Skeletal muscle cell (primary cell): ENCODE results near the gene STARD10.
A peak's percentile ranks its signal among the peaks of the same experiment; 100 is the strongest.

ENCODE experiments used
- DNase-seq: peaks from one replicate; pipeline ENCODE4 v3.0.0-alpha.2; 2010; ENCODE audit warnings: low read depth
- H3K4me3 ChIP-seq: 2 replicates; pipeline ENCODE4 v1.5.1; 2011; ENCODE audit warnings: low read depth, mild to moderate bottlenecking, control low read depth, low read length, moderate library complexity

Gene STARD10

DNA sequence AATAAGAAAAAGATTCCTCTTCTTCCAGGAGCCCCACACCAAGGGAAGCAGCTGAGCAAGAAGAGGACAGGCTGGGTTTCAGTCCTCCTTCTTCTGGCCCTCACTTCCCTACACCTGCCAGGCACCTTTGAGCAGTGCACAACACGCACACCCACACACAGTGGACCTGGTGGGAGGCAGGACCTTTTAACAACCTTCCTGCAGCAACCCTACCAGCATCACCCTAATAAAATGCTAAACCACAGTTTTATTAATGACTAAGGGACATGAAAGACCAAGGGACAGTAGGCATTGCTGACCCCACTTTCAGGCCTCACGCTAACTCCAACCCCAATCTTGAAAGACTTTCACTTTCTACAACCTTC is 53.8 kb downstream of the STARD10 start:
- no peak for DNase-seq
- H3K4me3 ChIP-seq: no peak overlapping the region

DNA sequence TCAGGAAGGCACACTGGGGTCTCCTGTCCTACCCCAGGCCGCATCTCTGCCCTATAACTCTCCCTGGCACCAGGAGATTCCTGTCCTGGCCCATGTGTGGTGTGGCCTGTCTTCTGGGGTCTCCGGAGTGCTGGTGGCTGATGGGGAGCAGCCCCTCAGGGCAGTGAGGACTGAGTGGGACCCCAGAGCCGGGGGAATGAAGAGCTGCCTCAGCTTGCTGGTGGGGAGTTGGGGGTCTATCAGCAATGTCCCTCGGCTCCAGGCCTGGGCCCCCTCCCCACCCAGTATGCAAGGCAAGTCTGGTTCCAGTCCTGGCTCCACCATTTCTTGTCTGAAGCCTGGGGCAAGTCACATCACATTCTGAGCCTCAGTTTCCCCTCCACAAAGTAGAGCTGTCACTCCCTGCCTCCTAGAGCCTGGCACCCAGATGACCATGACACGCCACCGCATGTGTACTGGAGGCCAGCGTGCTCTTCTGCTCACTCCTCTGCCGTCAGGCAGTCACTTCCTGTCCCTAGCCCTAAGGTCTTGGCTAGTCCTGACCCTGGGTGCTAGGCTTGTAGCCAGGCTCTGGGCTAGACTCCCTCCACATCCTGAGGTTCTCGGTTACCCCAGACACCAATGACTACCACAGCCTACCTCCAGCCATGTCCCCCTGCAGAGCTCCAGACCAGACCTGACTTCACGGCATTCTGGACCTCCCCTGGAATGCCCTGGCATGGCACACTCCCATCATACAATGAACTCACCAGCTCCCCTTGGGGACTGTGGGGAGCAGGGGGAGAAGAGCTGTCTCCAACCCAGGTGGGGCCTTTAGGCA is 54.4 kb downstream of the STARD10 start:
- no peak overlapping the region for H3K4me3 ChIP-seq
- DNase-seq: no peak

DNA sequence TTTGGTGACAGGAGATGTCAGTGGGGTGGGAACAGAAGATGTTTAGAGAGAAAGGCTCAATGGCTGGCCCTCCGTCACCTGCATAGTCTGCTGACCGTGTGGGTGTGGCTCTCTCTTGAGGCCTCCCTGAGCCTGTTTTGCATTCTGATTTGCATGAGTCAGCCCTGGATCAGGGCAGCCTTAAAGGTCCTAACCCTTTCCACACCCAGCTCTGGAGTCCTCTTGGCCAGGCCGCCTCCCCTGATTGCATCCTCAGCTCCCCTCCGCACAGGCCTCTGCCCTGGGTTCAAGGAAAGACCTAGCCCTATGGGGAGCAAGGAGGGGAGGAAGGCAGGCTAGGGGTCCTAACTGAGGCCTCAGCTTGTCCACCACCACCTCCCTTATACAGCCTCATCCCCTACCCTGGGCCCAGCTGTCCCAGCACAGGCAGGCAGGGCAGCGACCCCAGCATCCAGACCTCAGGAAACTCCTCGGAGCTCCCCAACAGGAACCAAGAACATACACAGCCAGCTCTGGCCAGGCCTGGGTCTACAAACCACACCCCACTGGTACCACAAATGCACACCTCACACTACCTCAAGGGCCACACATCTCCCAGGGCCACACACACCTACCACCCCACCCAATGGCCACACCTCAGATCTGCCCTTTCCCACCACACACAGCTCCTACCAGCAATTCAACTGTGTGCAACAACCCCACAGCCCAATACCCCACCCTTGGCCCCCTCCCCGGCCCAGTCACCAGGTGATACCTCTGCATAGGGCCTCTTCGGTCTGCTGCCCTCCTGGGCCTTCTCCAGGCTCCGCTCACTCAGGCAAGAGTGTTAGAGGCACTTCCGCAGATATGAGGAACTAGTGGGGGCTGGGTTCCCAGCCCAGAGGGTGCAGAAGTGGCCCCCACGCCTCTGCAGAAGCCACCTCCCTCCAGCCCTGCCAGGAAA is 55.4 kb downstream of the STARD10 start:
- DNase-seq: no peak

DNA sequence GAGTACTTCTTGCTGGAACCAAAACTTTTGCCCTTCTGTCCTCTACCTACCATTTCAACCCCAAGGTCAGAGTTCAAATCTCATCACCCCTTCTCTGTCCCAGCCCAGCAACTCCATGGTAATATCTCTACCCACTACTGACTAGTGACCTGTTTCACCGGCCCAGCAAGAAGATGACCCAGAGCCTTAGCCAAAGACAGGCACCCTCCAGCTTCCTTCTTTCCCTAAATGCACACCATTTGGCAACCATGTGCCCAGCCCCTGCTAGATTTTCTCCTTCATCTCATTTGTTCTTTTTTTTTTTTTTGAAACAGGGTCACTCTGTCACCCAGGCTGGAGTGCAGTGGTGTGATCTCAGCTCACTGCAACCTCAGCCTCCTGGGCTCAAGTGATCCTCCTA is 56.5 kb downstream of the STARD10 start:
- no peak for DNase-seq
- no peak overlapping the region for H3K4me3 ChIP-seq

More for the DNA sequence above, 55.4 kb downstream of the STARD10 start:
- no peak overlapping the region for H3K4me3 ChIP-seq

DNA sequence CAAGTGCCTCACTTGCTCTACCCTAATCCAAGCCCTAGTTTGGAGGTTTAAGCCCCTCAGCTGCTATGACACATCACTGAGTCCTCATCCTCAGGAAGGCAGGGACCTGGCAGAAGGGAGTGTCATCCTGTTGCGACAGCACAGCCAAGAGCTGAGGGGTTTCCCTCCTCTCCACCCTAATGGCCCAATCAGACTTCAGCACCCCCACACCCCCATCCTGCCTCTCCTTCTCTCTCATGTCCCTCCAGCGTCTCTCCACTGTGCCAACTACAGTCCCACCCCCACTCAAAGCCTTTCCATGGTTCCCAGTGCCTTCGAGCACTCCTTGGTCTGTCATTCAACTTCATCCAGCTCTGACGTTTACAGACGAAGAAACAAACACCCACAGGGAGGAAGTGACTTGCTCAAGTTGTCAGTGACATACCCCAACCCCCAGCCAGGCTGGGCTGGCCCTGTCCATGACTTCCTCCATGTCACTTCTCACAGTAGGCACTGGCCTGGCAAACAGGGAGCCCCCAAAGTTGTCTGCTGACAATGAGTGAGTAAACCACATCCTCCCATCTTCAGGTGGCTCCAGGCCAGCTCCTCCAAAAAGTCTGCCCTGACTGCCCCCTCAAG is 57.3 kb downstream of the STARD10 start:
- no peak for DNase-seq

DNA sequence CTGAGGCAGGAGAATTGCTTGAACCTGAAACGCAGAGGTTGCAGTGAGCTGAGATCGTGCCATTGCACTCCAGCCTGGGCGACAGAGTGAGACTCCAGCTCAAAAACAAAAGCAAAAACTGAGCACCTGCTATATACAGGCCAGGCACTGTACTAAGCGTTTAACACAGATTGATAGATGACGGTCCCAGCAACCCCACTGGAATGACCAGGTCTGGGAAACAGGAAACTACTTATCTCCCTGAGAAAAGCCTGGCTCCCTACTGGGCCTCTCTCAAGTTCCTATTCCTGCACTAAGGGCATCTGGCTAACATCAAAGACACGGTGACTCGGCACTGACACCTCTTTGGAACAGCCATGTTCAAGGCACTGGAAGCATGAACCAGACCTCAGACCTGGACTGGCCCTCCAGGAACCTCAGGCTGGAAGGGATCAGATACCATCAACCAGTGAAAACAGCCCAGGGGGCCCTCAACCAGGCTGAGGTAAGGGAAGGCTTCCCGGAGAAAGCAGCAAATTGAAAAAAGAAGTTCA is 58.3 kb downstream of the STARD10 start:
- DNase-seq: peak; percentile 26
- no peak overlapping the region for H3K4me3 ChIP-seq

More for the DNA sequence above, 57.3 kb downstream of the STARD10 start:
- no peak overlapping the region for H3K4me3 ChIP-seq

DNA sequence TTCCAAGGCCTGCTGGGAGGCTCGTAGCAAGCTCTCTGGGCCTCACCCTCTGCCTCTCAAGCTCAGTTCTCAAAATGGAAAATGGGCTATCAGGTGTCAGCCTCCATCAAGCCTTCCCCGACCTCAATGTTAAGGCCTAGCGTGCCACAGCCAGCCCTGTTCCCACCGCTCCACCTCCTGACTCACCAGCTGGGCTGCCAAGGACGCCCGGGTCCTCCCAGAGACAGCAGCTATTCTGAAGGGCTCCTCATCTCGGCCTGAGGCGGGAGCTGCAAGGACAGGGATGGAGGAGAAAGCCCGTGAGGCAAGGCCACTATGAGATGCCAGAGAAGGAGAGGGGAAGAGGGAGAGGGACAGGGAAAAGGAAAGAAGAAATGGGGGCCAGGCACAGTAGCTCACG is 61.5 kb downstream of the STARD10 start:
- DNase-seq: no peak
- no peak overlapping the region for H3K4me3 ChIP-seq

DNA sequence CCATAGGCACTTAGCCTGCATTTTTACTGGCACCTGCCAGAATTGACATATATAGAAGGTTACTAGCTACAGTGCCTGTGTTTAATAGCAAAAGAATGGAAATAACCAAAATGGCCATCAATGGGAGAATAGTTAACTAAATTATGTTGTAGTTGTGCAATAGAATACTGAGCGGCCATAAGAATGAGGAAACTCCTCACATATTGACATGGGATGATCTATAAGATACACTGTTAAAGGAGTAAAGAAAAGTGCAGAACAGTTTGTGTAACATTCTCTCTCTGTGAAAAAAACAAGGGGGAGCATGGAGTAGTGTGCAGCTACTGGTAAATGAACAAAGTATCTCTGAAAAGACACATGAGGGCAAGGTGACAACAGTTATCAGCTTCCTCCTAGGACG is 63.1 kb downstream of the STARD10 start:
- DNase-seq: no peak

DNA sequence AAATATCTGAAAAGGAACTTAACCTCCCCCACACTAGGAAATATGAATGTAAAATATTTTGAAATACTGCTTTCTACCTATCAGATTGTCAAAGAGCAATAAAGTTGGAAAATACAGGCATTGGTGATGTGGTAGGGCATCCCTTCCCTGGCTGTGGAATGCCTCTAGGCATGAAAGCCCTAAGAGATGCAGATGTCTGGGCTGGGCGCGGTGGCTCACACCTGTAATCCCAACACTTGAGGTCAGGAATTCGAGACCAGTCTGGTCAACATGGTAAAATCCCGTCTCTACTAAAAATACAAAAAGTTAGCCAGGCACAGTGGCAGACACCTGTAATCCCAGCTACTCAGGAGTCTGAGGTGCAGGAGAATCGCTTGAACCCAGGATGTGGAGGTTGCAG is 63.6 kb downstream of the STARD10 start:
- H3K4me3 ChIP-seq: no peak overlapping the region

More for the DNA sequence above, 63.1 kb downstream of the STARD10 start:
- no peak overlapping the region for H3K4me3 ChIP-seq

DNA sequence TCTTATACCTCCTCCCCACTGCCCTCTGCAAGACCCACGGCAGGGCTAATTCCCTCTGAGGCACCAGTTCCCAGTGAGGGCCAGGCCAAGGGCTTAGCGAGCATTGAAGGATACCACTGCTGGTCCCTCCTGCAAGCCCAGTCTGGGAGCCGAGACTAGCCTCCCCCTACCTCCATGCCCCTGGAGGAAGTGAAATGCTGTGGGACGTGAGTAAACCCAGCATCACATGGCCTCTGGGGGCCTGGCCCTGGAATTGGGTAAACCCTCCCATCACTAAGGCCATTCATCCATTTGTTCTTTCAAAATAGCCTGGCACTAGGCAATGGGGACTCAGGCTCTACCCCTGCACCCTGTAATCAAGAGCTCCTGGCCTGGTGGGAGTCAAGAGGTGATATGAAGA is 66.3 kb downstream of the STARD10 start:
- H3K4me3 ChIP-seq: no peak overlapping the region
- no peak for DNase-seq

More for the DNA sequence above, 63.6 kb downstream of the STARD10 start:
- no peak for DNase-seq

DNA sequence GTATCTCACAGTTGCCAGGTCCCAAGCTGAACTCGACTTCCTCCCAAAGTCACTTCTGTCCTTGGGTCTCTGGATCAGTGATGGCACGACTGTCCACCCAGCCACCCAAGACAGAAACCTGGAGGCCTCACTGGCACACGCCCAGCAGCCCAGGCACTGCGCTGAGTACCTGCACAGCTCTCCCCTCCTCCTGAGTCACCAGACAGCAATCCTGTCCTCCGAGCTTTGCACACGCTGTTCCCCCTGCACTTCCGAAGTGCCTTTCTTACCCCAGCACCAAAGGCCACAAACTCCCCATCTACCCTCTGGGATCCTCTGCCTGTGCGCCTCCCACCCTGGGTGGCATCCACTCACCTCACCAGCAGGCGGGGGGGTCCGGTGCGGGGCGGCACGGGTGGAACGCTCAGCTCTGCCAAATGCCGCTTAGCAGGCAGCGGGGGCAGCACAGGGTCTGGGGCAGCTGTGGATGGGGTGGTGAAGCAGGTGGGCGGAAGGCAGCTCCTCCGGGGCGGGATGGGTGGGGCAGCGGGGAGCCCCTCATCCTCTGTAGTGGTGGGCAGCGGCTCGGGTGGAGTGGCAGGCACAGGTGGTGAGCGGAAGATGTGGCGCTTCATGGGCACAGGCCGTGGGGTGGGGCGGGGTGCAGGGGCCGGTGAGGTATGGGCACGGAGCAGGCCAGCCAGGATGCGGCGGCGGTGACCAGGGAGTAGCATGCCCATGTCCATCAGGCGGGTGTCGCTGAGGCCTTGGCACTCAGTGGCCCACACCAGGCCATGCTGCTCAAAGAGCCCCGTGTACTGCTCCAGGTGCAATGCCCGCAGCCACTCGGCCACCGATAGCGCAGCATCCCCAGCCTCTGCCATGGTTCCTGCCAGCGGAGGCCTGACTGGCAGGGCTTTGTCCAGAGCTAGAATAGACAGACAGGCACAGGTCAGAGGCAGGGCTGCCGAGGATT is 67.3 kb downstream of the STARD10 start:
- no peak overlapping the region for H3K4me3 ChIP-seq
- no peak for DNase-seq

DNA sequence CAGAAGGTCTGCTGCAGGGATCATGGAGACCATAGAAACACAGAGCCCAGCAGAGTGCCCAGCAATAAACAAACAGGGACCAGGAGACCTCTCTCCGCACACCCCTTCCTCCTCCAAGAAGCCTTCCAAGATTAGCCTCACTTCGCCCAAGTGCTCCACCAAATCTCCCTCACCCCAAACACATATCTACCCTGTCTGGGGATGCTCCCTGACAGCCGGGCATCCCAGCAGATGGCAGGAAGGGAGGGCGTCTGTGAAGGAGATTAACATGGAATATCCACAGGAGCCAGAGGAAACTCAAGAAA is 68.2 kb downstream of the STARD10 start:
- no peak for DNase-seq
- H3K4me3 ChIP-seq: no peak overlapping the region

DNA sequence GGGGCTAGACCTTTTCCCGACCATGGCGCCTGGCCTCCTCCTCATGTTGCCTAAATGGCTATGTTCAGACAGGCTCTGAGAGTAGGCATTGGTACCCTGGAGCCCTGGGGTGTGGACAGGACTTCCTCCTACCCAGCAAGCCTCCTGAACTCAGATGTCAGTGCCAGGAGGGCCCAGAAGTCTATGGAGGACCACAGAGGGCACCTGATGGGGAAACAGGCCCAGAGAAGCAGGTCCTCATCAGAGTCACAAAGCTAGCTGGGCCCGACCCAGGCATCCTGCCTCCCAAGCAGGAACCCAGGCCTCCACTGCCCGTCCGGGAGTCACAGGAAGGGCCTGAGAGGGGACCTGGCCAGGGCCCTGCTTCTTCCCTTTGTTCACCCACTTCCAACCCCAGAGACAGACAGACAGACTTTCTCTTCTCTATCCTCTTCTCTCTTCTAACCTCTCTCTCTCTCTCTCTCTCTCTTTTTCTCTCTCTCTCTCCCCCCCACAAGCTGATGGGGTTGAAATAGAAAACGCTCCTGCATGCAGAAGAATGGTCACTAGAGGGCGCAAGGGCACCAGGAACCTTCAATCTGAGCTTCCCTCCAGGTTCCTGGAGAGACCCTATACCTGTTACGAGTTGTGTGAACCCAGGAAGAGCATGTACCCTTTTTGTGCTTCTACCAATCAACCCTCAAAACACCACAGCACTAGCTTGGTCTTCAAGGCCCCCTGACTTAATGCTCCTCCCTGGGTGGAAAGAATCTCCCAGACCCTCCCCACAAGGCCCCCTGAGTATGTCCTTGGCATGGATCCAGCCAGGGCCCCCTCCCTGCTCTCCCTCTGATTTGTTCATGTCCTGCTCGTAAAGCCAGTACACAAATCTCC is 68.8 kb downstream of the STARD10 start:
- H3K4me3 ChIP-seq: no peak overlapping the region
- DNase-seq: peak; percentile 46

DNA sequence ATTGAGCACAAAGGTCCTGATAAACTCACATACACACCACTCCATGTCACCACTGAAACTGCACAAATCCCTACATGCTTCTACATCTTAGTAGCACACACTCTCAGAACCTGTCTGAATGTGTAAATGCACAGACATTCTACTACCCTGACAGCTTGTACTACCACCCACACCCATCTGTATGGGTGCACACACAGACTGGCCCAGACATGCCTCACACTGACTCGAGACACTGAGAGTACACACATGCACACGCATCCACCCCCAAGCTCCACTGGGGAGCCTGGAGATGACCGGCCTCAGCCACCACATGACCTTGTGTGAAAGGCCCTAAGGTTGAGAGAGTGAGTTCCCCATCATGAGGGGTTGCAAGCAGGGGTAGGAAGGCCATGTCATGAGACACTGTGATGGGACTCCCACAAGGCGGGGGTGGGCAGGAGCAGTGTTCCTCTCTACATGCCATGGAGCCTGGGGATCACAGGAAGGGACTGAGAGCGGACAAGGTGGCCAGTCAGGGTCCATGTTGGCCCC is 69.8 kb downstream of the STARD10 start:
- no peak overlapping the region for H3K4me3 ChIP-seq
- no peak for DNase-seq

DNA sequence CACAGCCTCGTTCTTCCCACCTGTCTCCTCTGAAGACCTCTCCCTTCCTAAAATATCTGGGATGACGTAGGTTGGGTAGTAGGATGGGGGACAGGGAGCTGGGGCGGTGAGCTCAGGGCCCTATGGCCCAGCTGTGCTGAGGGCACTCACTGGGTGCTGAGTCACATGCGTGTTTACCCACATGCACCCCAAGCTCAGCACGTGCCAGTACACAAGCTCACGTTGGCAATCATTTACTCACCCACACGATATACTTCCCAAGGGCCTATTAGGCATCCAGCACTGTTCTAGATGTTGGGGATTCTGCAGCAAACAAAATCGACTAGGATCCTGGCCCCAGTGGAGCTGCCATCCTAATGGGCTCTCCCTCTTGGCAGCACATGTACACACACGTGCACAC is 70.3 kb downstream of the STARD10 start:
- no peak overlapping the region for H3K4me3 ChIP-seq
- DNase-seq: no peak

DNA sequence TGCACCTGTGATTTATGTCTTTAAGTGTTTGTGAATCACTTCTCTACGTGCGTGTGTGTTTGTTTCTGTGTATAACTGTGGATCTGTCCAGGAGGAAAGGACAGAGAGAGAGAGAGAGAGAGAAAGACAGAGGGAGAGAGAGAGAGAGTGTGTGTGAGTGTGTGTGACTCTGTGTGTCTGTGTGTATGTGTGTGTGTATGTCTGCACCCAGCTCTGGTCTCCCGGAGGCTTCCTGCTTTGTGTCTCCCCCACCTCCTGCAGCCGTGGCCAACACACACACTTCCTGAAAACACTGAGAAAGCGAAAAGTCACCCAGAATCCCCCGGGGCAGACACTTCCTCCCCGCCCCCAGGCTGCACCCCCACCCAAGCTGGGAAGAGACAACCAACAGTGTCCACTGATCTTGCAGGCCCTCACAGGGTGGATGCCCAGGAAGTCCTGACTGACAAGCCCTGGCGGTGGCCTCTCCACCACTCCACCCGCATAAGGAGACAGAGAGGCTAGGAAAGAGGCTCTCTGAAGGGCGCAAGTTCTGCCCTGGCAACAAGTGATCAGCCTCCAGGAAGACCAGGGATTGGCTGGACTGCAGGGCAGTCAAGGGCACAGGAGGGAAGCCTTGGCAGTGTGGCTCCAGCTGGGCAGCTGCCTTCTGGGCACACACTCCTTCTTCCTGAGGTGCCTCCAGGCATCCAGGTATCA is 71.6 kb downstream of the STARD10 start:
- H3K4me3 ChIP-seq: peak overlapping the region; percentile 60
- DNase-seq: peak; percentile 72

DNA sequence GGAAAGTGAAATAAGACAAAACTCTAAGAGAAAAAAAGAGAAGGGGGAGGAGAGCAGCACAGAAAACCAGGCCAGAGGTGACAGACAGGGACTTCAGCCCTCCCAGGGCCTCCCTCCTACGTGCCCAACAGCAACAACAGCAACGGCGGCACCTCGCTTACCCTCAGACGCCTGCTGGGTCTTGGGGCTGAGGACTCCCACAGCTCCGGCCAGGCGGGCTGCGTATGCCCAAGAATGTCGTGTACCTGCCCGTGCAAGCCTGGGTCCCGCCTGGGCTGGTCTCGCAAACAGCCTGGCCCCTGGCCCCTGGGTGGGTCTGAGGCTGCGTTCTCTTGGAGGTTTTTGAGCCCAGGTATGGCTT is 72.2 kb downstream of the STARD10 start:
- DNase-seq: no peak
- peak overlapping the region; percentile 60 for H3K4me3 ChIP-seq
